BJ (cell line): ENCODE data around the gene ANKS1A. TPM values are rescaled to one million over a fixed set of nuclear protein-coding genes. Genes with fewer than 3 reads are reported as not detected.

ENCODE experiments used
- CTCF ChIA-PET: fragments of 350-600 bp; formaldehyde crosslinking; extraction: SDS; loops from one replicate; lab custom pipeline; 2021; ENCODE audit warnings: antibody characterized with exemption, inconsistent platforms; lab: Yijun Ruan, JAX
- POLR2A ChIA-PET: fragments of 300-600 bp; sonication (Branson Sonifier 250); formaldehyde crosslinking; extraction: SDS; loops from one replicate; lab custom pipeline; 2021; ENCODE audit warnings: antibody characterized with exemption; lab: Charles Lee
- DNase-seq: peaks from one replicate; pipeline ENCODE4 v3.0.0-alpha.2; 2011; ENCODE audit warnings: low read depth
- H3K27me3 ChIP-seq: 2 replicates; pipeline ENCODE4 v1.6.0; 2011; ENCODE audit warnings: low read length; ENCODE audit not compliant: control insufficient read depth, insufficient read depth
- H3K36me3 ChIP-seq: 2 replicates; pipeline ENCODE4 v1.5.1; 2011; ENCODE audit warnings: low read length; ENCODE audit not compliant: control insufficient read depth, insufficient read depth
- H3K4me3 ChIP-seq: 2 replicates; pipeline ENCODE4 v1.5.1; 2011; ENCODE audit warnings: low read depth, mild to moderate bottlenecking, control low read depth, low read length
- polyA plus RNA-seq: library from polyadenylated mRNA; depleted of rRNA; stranded (reverse); fragments of >200 nt; gene quantifications from 2 replicates; pipeline ENCODE4 v1.2.3, GENCODE V29; 2011
- TF ChIP-seq, protein P1 (sequence below): IDR thresholded peaks from 2 replicates; pipeline ENCODE4 v1.5.1; 2011; ENCODE audit warnings: low read depth, mild to moderate bottlenecking, control low read depth, inconsistent platforms, low read length, moderate library complexity; ENCODE audit not compliant: insufficient read depth

Gene ANKS1A
- polyA plus RNA-seq, 1 experiment: 4.2 TPM

DNA sequence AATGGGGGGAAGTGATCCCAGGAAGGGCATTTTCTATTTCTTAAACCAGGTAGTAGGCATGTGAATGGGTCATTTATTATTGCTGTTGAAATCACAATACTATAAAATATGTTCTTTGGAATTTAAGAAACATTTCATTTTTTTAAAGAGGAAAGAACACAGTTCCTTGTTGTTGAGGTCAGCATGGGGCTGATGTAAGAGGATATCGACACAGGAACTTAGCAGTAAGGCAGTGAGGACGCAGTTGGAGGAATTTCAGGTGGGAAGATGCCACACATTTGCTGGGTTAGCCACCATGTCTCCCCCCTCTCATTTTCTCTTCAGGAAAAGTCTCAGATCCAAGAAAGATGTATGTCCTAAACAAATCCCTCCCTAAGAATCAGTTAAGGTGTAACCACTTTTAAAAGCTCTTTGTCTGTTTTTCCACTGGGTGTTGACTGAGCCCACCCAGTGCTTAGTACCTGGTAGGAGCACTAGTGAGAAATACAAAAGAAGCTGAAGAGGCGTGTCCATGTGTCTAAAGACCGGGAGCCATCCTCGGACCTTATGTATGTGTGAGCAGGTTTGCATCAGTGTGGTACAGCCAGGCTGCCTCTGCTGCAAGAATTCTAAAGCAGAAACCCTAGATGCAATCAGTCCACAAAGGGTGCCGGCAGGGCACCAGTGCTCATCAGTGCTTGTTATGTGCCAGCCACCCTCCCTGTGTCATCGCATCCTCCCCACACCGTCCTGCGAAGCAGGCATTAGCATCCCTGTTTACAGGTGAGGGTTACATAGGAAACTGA, 153.2 kb downstream of the ANKS1A start:
- Histone ChIP-seq H3K4me3 (no peak overlapping the region), H3K27me3 (no peaks in the 10 kb centered on the region), H3K36me3 (peaks cover 1% of the 10 kb centered on the region; the same call in 1 of the 2 replicates)
- no peak for DNase-seq
- POLR2A ChIA-PET: no interaction called here
- CTCF ChIA-PET: no interaction called here
- TF ChIP-seq, protein P1, sequence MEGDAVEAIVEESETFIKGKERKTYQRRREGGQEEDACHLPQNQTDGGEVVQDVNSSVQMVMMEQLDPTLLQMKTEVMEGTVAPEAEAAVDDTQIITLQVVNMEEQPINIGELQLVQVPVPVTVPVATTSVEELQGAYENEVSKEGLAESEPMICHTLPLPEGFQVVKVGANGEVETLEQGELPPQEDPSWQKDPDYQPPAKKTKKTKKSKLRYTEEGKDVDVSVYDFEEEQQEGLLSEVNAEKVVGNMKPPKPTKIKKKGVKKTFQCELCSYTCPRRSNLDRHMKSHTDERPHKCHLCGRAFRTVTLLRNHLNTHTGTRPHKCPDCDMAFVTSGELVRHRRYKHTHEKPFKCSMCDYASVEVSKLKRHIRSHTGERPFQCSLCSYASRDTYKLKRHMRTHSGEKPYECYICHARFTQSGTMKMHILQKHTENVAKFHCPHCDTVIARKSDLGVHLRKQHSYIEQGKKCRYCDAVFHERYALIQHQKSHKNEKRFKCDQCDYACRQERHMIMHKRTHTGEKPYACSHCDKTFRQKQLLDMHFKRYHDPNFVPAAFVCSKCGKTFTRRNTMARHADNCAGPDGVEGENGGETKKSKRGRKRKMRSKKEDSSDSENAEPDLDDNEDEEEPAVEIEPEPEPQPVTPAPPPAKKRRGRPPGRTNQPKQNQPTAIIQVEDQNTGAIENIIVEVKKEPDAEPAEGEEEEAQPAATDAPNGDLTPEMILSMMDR: no peak

DNA sequence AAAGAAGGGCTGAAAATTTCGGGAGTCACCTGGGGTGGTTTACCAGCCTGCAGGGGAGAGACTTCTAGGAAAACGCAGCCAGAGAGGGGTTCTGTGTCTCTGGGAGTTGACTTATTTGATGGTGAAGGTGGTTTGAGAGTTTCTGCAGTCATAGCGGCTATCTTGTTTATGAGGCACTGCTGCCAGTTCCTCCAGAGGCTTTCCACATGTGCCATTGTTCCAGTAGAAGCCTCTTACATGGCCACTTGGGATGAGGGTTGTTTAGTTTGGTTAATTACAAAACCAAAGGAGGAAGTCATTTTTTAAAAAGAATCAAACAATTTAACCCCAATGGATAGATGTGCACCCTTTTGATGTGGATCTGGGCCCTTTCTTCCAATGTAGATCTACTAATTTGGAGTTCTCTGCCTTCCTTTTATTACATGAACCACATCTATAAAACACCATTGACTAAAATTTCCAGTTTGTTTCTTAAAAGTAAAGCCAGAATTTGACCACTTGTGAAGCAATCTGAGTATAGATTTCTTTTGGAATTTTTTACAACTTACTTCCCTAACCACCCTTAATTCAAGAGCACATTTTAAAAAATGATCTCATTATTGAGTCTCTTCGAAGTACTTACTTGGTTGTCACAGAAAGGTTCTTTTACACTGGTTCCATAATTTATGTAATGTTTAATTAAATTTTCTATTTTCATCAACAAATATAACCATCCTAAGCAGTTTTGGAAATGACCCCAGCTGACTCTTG, 154.5 kb downstream of the ANKS1A start:
- Histone ChIP-seq H3K27me3 (no peaks in the 10 kb centered on the region), H3K4me3 (no peak overlapping the region), H3K36me3 (peaks cover 1% of the 10 kb centered on the region; the same call in 1 of the 2 replicates)
- no peak for DNase-seq
- TF ChIP-seq, protein P1: no peak
- ChIA-PET CTCF (no interaction called here), POLR2A (no interaction called here)

- POLR2A ChIA-PET: interaction anchor here (0.6 kb wide), 1 partner anchor 84 kb away, joined by 3 read pairs; no protein-coding TSS in a partner anchor
- no peak for DNase-seq
- Histone ChIP-seq H3K27me3 (no peaks in the 10 kb centered on the region), H3K4me3 (no peak overlapping the region), H3K36me3 (peaks cover 1% of the 10 kb centered on the region; the same call in 1 of the 2 replicates)
- CTCF ChIA-PET: interaction anchor here (1.0 kb wide), 1 partner anchor 158 kb away, joined by 3 read pairs; no protein-coding TSS in a partner anchor
- TF ChIP-seq, protein P1: no peak
These were observed 155.2 kb downstream of the ANKS1A start for GRCh38 chr6:35044145-35044745.

GRCh38 chr6:35044761-35045421, 155.8 kb downstream of the ANKS1A start:
- no peak for DNase-seq
- H3K4me3 ChIP-seq: no peak overlapping the region
- H3K27me3 ChIP-seq: no peaks in the 10 kb centered on the region
- H3K36me3 ChIP-seq: no peaks in the 10 kb centered on the region; the same call in 1 of the 2 replicates
- ChIA-PET CTCF (interaction anchor here (1.0 kb wide), 1 partner anchor 159 kb away, joined by 3 read pairs; no protein-coding TSS in a partner anchor), POLR2A (interaction anchor here (0.6 kb wide), 1 partner anchor 83 kb away, joined by 3 read pairs; no protein-coding TSS in a partner anchor)
- TF ChIP-seq, protein P1: no peak
